ENCODE measurements around the gene TSSK2.

TSSK2 gene

DNA sequence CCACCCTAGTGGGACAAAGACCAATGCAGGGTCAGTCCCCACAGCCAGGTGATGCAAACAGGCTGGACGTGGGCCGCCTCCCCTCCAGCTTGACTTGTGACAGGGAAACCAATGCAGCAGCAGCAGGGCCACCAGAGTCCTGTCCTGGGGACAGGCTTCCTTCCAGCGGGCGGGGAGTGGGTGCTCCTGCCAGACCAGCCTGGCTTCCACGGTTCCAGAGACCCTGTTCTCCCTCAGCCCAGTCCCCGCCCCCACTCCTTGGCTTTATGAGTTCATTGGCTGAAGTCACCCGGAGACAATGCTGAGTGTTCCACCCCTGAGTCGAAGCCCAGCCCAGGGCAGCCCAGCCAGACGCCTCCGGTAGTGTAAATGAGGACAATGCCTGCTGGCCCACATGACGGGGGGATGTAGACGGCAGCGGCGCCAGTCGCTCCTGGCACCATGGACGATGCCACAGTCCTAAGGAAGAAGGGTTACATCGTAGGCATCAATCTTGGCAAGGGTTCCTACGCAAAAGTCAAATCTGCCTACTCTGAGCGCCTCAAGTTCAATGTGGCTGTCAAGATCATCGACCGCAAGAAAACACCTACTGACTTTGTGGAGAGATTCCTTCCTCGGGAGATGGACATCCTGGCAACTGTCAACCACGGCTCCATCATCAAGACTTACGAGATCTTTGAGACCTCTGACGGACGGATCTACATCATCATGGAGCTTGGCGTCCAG is at the start of gene TSSK2:
Gene TSSK2 (plus strand): TSS at position 350 of the 726 bp plus-strand sequence. CDS start 92 bp downstream, at position 442.
- no peaks in the 10 kb centered on the region for H3K4me1 ChIP-seq (ENCODE audit: low read length)
- H3K79me2 ChIP-seq (ENCODE audit: low read length): no peaks in the 10 kb centered on the region
- H3K4me2 ChIP-seq (ENCODE audit: low read depth, low read length): no peak within 1 kb of the TSS
- H3K9me3 ChIP-seq (replicated peaks; ENCODE audit: insufficient read depth, low read length): no peaks in the 10 kb centered on the region
- no peaks in the 10 kb centered on the region for H3K27me3 ChIP-seq (replicated peaks; ENCODE audit: insufficient read depth, low read length)
- H3K9me2 ChIP-seq (replicated peaks; ENCODE audit: insufficient read depth, low read length): no peaks in the 10 kb centered on the region
- H3K4me3 ChIP-seq (ENCODE audit: low read length): no peak within 1 kb of the TSS
- DNase-seq: no peak
- no peak within 1 kb of the TSS for H3K27ac ChIP-seq (ENCODE audit: low read length)
- TF ChIP-seq CTCF (IDR thresholded peaks at IDR 0.05; ENCODE audit: low read length) (no peak), EZH2phosphoT487 (IDR thresholded peaks at IDR 0.05; ENCODE audit: low read length) (no peak), EZH2 (optimal IDR thresholded peaks at IDR 0.05; ENCODE audit: low read depth, low read length) (no peak)
- no peaks in the 10 kb centered on the region for H4K20me1 ChIP-seq (ENCODE audit: insufficient read depth, low read length)
- no peaks in the 10 kb centered on the region for H3F3A ChIP-seq (ENCODE audit: insufficient read depth, low read length)
- no peak within 1 kb of the TSS for H2AFZ ChIP-seq (ENCODE audit: low read length)
- H3K9ac ChIP-seq (ENCODE audit: low read length): no peak within 1 kb of the TSS
- no peaks in the 10 kb centered on the region for H3K36me3 ChIP-seq (replicated peaks; ENCODE audit: insufficient read depth, low read length)

- H3K27ac ChIP-seq (ENCODE audit: low read length): no peak overlapping the region
- no peak overlapping the region for H3K9ac ChIP-seq (ENCODE audit: low read length)
- no peak overlapping the region for H3K4me3 ChIP-seq (ENCODE audit: low read length)
- TF ChIP-seq EZH2 (optimal IDR thresholded peaks at IDR 0.05; ENCODE audit: low read depth, low read length) (no peak), EZH2phosphoT487 (IDR thresholded peaks at IDR 0.05; ENCODE audit: low read length) (no peak), CTCF (IDR thresholded peaks at IDR 0.05; ENCODE audit: low read length) (no peak)
- H3K9me2 ChIP-seq (replicated peaks; ENCODE audit: insufficient read depth, low read length): no peaks in the 10 kb centered on the region
- no peaks in the 10 kb centered on the region for H3K27me3 ChIP-seq (replicated peaks; ENCODE audit: insufficient read depth, low read length)
- no peaks in the 10 kb centered on the region for H3K36me3 ChIP-seq (replicated peaks; ENCODE audit: insufficient read depth, low read length)
- H3K4me1 ChIP-seq (ENCODE audit: low read length): no peaks in the 10 kb centered on the region
- DNase-seq: no peak
- no peak overlapping the region for H2AFZ ChIP-seq (ENCODE audit: low read length)
- H3K79me2 ChIP-seq (ENCODE audit: low read length): no peaks in the 10 kb centered on the region
- no peaks in the 10 kb centered on the region for H3F3A ChIP-seq (ENCODE audit: insufficient read depth, low read length)
- H4K20me1 ChIP-seq (ENCODE audit: insufficient read depth, low read length): no peaks in the 10 kb centered on the region
- H3K4me2 ChIP-seq (ENCODE audit: low read depth, low read length): no peak overlapping the region
- no peaks in the 10 kb centered on the region for H3K9me3 ChIP-seq (replicated peaks; ENCODE audit: insufficient read depth, low read length)
These were observed 49.8 kb upstream of the TSSK2 start for GRCh38 chr22:19081351-19081750.

DNA sequence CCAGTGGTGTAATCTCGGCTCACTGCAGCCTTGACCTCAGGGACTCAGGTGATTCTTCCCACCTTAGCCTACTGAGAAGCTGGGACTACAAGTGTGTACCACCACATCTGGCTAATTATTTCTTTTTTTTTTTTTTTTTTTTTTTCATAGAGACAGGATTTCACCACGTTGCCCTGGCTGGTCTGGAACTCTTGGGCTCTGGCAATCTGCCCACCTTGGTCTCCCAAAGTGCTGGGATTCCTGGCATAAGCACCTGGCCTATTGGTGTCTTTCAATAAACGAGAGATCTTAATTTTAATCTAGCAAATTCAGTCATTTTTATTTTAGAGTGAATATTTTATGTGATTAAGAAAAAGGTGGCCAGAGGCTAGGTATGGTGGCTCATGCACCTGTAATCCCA is 49.0 kb upstream of the TSSK2 start:
- Histone ChIP-seq H3K4me1 (ENCODE audit: low read length) (no peaks in the 10 kb centered on the region), H3F3A (ENCODE audit: insufficient read depth, low read length) (no peaks in the 10 kb centered on the region), H3K9me3 (replicated peaks; ENCODE audit: insufficient read depth, low read length) (no peaks in the 10 kb centered on the region), H3K27me3 (replicated peaks; ENCODE audit: insufficient read depth, low read length) (no peaks in the 10 kb centered on the region), H3K9ac (ENCODE audit: low read length) (no peak overlapping the region), H3K27ac (ENCODE audit: low read length) (no peak overlapping the region), H3K4me2 (ENCODE audit: low read depth, low read length) (no peak overlapping the region), H3K79me2 (ENCODE audit: low read length) (no peaks in the 10 kb centered on the region), H3K4me3 (ENCODE audit: low read length) (no peak overlapping the region), H3K9me2 (replicated peaks; ENCODE audit: insufficient read depth, low read length) (no peaks in the 10 kb centered on the region), H2AFZ (ENCODE audit: low read length) (no peak overlapping the region), H4K20me1 (ENCODE audit: insufficient read depth, low read length) (no peaks in the 10 kb centered on the region), H3K36me3 (replicated peaks; ENCODE audit: insufficient read depth, low read length) (no peaks in the 10 kb centered on the region)
- TF ChIP-seq EZH2 (optimal IDR thresholded peaks at IDR 0.05; ENCODE audit: low read depth, low read length) (no peak), EZH2phosphoT487 (IDR thresholded peaks at IDR 0.05; ENCODE audit: low read length) (no peak), CTCF (IDR thresholded peaks at IDR 0.05; ENCODE audit: low read length) (no peak)
- no peak for DNase-seq
